ENCODE results near the gene SLC47A2. TPM values are rescaled to one million over a fixed set of nuclear protein-coding genes. Genes with fewer than 3 reads are reported as not detected.

Gene SLC47A2
- total RNA-seq, 1 donor from 2014 or later: not detected

GRCh38 chr17:19664821-19665181 lies 51.6 kb downstream of the SLC47A2 start:
- H3K4me1 ChIP-seq: peaks cover 4% of the 10 kb centered on the region
- ATAC-seq (peak; percentile 7), DNase-seq (no peak)
- intact Hi-C loops (cut with DNase I): no loop called here
- H3K27me3 ChIP-seq: no peaks in the 10 kb centered on the region
- no peak overlapping the region for H3K4me3 ChIP-seq
- H3K27ac ChIP-seq: no peak overlapping the region
- TF ChIP-seq, protein P1, sequence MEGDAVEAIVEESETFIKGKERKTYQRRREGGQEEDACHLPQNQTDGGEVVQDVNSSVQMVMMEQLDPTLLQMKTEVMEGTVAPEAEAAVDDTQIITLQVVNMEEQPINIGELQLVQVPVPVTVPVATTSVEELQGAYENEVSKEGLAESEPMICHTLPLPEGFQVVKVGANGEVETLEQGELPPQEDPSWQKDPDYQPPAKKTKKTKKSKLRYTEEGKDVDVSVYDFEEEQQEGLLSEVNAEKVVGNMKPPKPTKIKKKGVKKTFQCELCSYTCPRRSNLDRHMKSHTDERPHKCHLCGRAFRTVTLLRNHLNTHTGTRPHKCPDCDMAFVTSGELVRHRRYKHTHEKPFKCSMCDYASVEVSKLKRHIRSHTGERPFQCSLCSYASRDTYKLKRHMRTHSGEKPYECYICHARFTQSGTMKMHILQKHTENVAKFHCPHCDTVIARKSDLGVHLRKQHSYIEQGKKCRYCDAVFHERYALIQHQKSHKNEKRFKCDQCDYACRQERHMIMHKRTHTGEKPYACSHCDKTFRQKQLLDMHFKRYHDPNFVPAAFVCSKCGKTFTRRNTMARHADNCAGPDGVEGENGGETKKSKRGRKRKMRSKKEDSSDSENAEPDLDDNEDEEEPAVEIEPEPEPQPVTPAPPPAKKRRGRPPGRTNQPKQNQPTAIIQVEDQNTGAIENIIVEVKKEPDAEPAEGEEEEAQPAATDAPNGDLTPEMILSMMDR (IDR thresholded peaks at IDR 0.05): no peak
- no peaks in the 10 kb centered on the region for H3K9me3 ChIP-seq
- H3K36me3 ChIP-seq: peaks cover 59% of the 10 kb centered on the region

DNA sequence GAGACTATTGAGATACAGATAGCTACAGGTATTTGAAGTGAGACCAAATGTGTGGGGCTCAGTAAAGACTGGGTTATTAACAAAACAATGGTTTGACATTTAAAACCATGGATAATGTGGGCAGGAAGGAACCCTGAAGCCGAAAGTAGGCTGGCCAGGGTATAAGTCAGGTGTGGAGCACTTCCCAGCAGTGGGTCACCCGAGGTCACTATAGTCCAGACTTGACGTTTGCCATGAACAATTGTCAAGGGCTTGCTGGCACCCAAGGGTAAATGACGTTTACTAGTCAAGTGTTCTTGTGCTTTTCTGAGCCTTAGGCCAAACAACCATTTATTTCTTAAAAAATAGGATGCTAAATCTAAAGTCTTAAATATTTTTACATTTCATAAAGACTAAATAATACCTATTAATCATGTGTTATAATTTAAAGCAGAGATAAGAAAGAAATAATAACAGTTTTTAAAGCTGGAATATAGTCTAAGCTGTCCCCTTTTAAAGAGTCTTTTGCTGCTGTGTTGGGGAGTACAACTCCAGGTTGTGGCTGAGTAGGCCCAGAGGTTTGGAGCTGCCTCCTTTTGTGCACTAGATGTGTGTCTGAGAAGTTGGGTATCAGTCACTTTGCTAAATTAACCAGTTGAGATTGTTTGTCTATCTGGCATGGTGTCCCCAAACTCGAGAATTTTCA lies 52.1 kb downstream of the SLC47A2 start:
- H3K27me3 ChIP-seq: no peaks in the 10 kb centered on the region
- DNase-seq: no peak
- intact Hi-C loops (cut with DNase I): no loop called here
- H3K36me3 ChIP-seq: peaks cover 53% of the 10 kb centered on the region
- H3K4me3 ChIP-seq: no peak overlapping the region
- H3K4me1 ChIP-seq: peaks cover 5% of the 10 kb centered on the region
- no peaks in the 10 kb centered on the region for H3K9me3 ChIP-seq
- TF ChIP-seq, protein P1 (IDR thresholded peaks at IDR 0.05): no peak
- H3K27ac ChIP-seq: peak overlapping the region; percentile 33
- ATAC-seq: peak; percentile 91

DNA sequence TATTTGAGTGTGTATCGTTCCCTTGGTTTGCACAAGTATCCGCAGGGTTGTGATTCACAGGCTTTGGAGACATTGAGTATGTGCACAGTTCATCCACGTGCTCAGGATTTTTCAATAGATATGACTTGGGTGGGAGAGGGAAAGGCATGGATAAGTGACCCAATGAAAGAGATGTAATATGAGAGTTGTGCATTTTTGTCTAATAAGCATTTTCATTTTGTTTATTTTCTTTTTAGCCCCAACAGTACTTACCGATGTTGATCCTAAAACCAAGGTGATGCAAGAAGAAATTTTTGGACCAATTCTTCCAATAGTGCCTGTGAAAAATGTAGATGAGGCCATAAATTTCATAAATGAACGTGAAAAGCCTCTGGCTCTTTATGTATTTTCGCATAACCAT lies 53.3 kb downstream of the SLC47A2 start:
- DNase-seq (no peak), ATAC-seq (no peak)
- Histone ChIP-seq H3K27me3 (no peaks in the 10 kb centered on the region), H3K4me3 (no peak overlapping the region), H3K27ac (no peak overlapping the region), H3K4me1 (peaks cover 5% of the 10 kb centered on the region), H3K9me3 (no peaks in the 10 kb centered on the region), H3K36me3 (peaks cover 45% of the 10 kb centered on the region)
- intact Hi-C loops (cut with DNase I): no loop called here
- TF ChIP-seq, protein P1 (IDR thresholded peaks at IDR 0.05): no peak

DNA sequence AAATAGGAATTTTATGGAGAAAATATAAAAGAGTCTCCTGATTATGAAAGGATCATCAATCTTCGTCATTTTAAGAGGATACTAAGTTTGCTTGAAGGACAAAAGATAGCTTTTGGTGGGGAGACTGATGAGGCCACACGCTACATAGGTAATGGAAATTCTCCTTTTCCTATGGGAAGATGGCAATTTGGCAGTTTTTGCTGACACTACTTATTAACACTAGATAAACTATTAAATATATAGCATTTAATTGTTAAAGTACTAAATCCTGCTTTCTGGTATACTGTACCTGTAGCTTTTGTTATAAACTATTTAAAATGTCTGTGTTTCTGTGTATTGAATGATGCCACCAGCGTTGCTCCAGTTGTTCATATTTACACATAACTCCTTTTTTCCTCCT lies 55.3 kb downstream of the SLC47A2 start:
- Histone ChIP-seq H3K9me3 (no peaks in the 10 kb centered on the region), H3K27ac (no peak overlapping the region), H3K36me3 (peaks cover 64% of the 10 kb centered on the region), H3K4me3 (no peak overlapping the region), H3K27me3 (no peaks in the 10 kb centered on the region), H3K4me1 (peaks cover 5% of the 10 kb centered on the region)
- no peak for ATAC-seq
- DNase-seq: no peak
- intact Hi-C loops (cut with DNase I): no loop called here
- TF ChIP-seq, protein P1 (IDR thresholded peaks at IDR 0.05): no peak

- TF ChIP-seq, protein P1 (IDR thresholded peaks at IDR 0.05): no peak
- Histone ChIP-seq H3K4me3 (no peak overlapping the region), H3K27ac (peak overlapping the region; percentile 55), H3K4me1 (peaks cover 5% of the 10 kb centered on the region), H3K27me3 (no peaks in the 10 kb centered on the region), H3K36me3 (peaks cover 67% of the 10 kb centered on the region), H3K9me3 (no peaks in the 10 kb centered on the region)
- no peak for ATAC-seq
- DNase-seq: no peak
- intact Hi-C loops (cut with DNase I): no loop called here
These were observed 56.0 kb downstream of the SLC47A2 start for GRCh38 chr17:19660219-19660870.

Data from upper lobe of right lung (tissue), 1 donor.